ENCODE measurements around the gene HS1BP3. TPM values are rescaled to one million over a fixed set of nuclear protein-coding genes. Genes with fewer than 3 reads are reported as not detected.
A peak's percentile ranks its signal among the peaks of the same experiment; 100 is the strongest.

The HS1BP3 gene
- total RNA-seq, 1 donor from 2014 or later = 21.0 TPM

GRCh38 chr2:20608666-20609348 is 42.1 kb downstream of the HS1BP3 start:
- no peak for FAIRE-seq
- Mint-ChIP-seq H3K27me3 (ENCODE audit: low read depth, unreplicated experiment) (peaks cover 2% of the 10 kb centered on the region), H3K27ac (ENCODE audit: unreplicated experiment) (no peak overlapping the region), H3K4me1 (ENCODE audit: low read depth, unreplicated experiment) (peaks cover 10% of the 10 kb centered on the region), H3K36me3 (ENCODE audit: low read depth, unreplicated experiment) (peaks cover 2% of the 10 kb centered on the region), H3K9me3 (ENCODE audit: unreplicated experiment) (peaks cover 9% of the 10 kb centered on the region), H3K4me3 (ENCODE audit: unreplicated experiment) (no peak overlapping the region)
- no peak overlapping the region for H3K4me2 ChIP-seq (ENCODE audit: low read length)
- no peaks in the 10 kb centered on the region for H4K20me1 ChIP-seq (ENCODE audit: insufficient read depth, low read length)
- no peak overlapping the region for H3K27ac ChIP-seq (ENCODE audit: low read depth, low read length)
- no peaks in the 10 kb centered on the region for H3K27me3 ChIP-seq (ENCODE audit: insufficient read depth, low read length)
- H3K9ac ChIP-seq (ENCODE audit: low read length) = peak overlapping the region; percentile 7
- no peaks in the 10 kb centered on the region for H3K9me3 ChIP-seq (ENCODE audit: insufficient read depth, low read depth, low read length)
- H2AFZ ChIP-seq (ENCODE audit: low read depth, low read length) = no peak overlapping the region
- H3K79me2 ChIP-seq (ENCODE audit: insufficient read depth, low read length) = no peaks in the 10 kb centered on the region
- peaks cover 33% of the 10 kb centered on the region for H3K4me1 ChIP-seq (ENCODE audit: insufficient read depth, low read length)
- DNase-seq (ENCODE audit: low read depth) = no peak
- H3K4me3 ChIP-seq (ENCODE audit: insufficient read depth, low read depth, low read length) = no peak overlapping the region
- TF ChIP-seq EZH2 (IDR thresholded peaks at IDR 0.05; ENCODE audit: insufficient read depth, low read length) (no peak), CTCF (IDR thresholded peaks at IDR 0.05; ENCODE audit: insufficient read depth, low read depth, low read length) (no peak)
- no peaks in the 10 kb centered on the region for H3K36me3 ChIP-seq (ENCODE audit: insufficient read depth, low read length)

GRCh38 chr2:20607446-20607845 is 43.5 kb downstream of the HS1BP3 start:
- Histone ChIP-seq H4K20me1 (ENCODE audit: insufficient read depth, low read length) (no peaks in the 10 kb centered on the region), H2AFZ (ENCODE audit: low read depth, low read length) (no peak overlapping the region), H3K27ac (ENCODE audit: low read depth, low read length) (no peak overlapping the region), H3K4me2 (ENCODE audit: low read length) (no peak overlapping the region), H3K4me1 (ENCODE audit: insufficient read depth, low read length) (peaks cover 33% of the 10 kb centered on the region), H3K36me3 (ENCODE audit: insufficient read depth, low read length) (no peaks in the 10 kb centered on the region), H3K9ac (ENCODE audit: low read length) (no peak overlapping the region), H3K27me3 (ENCODE audit: insufficient read depth, low read length) (no peaks in the 10 kb centered on the region), H3K79me2 (ENCODE audit: insufficient read depth, low read length) (no peaks in the 10 kb centered on the region), H3K9me3 (ENCODE audit: insufficient read depth, low read depth, low read length) (no peaks in the 10 kb centered on the region), H3K4me3 (ENCODE audit: insufficient read depth, low read depth, low read length) (no peak overlapping the region)
- Mint-ChIP-seq H3K9me3 (ENCODE audit: unreplicated experiment) (peaks cover 9% of the 10 kb centered on the region), H3K27ac (ENCODE audit: unreplicated experiment) (no peak overlapping the region), H3K4me3 (ENCODE audit: unreplicated experiment) (no peak overlapping the region), H3K4me1 (ENCODE audit: low read depth, unreplicated experiment) (peaks cover 6% of the 10 kb centered on the region), H3K27me3 (ENCODE audit: low read depth, unreplicated experiment) (peaks cover 2% of the 10 kb centered on the region), H3K36me3 (ENCODE audit: low read depth, unreplicated experiment) (peaks cover 2% of the 10 kb centered on the region)
- FAIRE-seq = no peak
- DNase-seq (ENCODE audit: low read depth) = no peak
- TF ChIP-seq EZH2 (IDR thresholded peaks at IDR 0.05; ENCODE audit: insufficient read depth, low read length) (no peak), CTCF (IDR thresholded peaks at IDR 0.05; ENCODE audit: insufficient read depth, low read depth, low read length) (no peak)

GRCh38 chr2:20606198-20606597 is 44.7 kb downstream of the HS1BP3 start:
- Histone ChIP-seq H3K9ac (ENCODE audit: low read length) (no peak overlapping the region), H3K79me2 (ENCODE audit: insufficient read depth, low read length) (no peaks in the 10 kb centered on the region), H3K4me1 (ENCODE audit: insufficient read depth, low read length) (peaks cover 25% of the 10 kb centered on the region), H4K20me1 (ENCODE audit: insufficient read depth, low read length) (no peaks in the 10 kb centered on the region), H3K36me3 (ENCODE audit: insufficient read depth, low read length) (no peaks in the 10 kb centered on the region), H3K27ac (ENCODE audit: low read depth, low read length) (no peak overlapping the region), H3K9me3 (ENCODE audit: insufficient read depth, low read depth, low read length) (no peaks in the 10 kb centered on the region), H3K4me3 (ENCODE audit: insufficient read depth, low read depth, low read length) (no peak overlapping the region), H3K4me2 (ENCODE audit: low read length) (no peak overlapping the region), H2AFZ (ENCODE audit: low read depth, low read length) (no peak overlapping the region), H3K27me3 (ENCODE audit: insufficient read depth, low read length) (no peaks in the 10 kb centered on the region)
- H3K27me3 Mint-ChIP-seq (ENCODE audit: low read depth, unreplicated experiment) = no peaks in the 10 kb centered on the region
- no peak overlapping the region for H3K4me3 Mint-ChIP-seq (ENCODE audit: unreplicated experiment)
- no peak overlapping the region for H3K27ac Mint-ChIP-seq (ENCODE audit: unreplicated experiment)
- TF ChIP-seq CTCF (IDR thresholded peaks at IDR 0.05; ENCODE audit: insufficient read depth, low read depth, low read length) (no peak), EZH2 (IDR thresholded peaks at IDR 0.05; ENCODE audit: insufficient read depth, low read length) (no peak)
- peaks cover 2% of the 10 kb centered on the region for H3K36me3 Mint-ChIP-seq (ENCODE audit: low read depth, unreplicated experiment)
- FAIRE-seq (no peak), DNase-seq (ENCODE audit: low read depth) (no peak)
- H3K9me3 Mint-ChIP-seq (ENCODE audit: unreplicated experiment) = peaks cover 9% of the 10 kb centered on the region
- H3K4me1 Mint-ChIP-seq (ENCODE audit: low read depth, unreplicated experiment) = peaks cover 5% of the 10 kb centered on the region

Measured in astrocyte (in vitro differentiated cells and primary cell).